H9 (cell line): ENCODE measurements around the gene MRPL40. TPM values are rescaled to one million over a fixed set of nuclear protein-coding genes. Genes with fewer than 3 reads are reported as not detected.

Experiments
- DNase-seq: peaks from one replicate; pipeline ENCODE4 v3.0.0-alpha.2; 2017
- H2AFZ ChIP-seq: one replicate; pipeline ENCODE4 v1.6.1; 2013; ENCODE audit warnings: mild to moderate bottlenecking, low read length, control low read depth, moderate library complexity
- H2AK5ac ChIP-seq: 2 replicates; pipeline ENCODE4 v1.6.1; 2013; ENCODE audit warnings: low read length, control low read depth, mixed read lengths; ENCODE audit not compliant: insufficient read length
- H2BK120ac ChIP-seq: one replicate; pipeline ENCODE4 v1.6.1; 2013; ENCODE audit warnings: low read depth, mild to moderate bottlenecking, low read length, control low read depth, inconsistent platforms; ENCODE audit not compliant: poor library complexity, severe bottlenecking
- H2BK12ac ChIP-seq: 2 replicates; pipeline ENCODE4 v1.6.1; 2013; ENCODE audit warnings: low read length, control low read depth, mixed read lengths, low read depth; ENCODE audit not compliant: insufficient read length
- H2BK15ac ChIP-seq: 2 replicates; pipeline ENCODE4 v1.6.1; 2013; ENCODE audit warnings: low read depth, low read length, control low read depth
- H2BK20ac ChIP-seq: one replicate; pipeline ENCODE4 v1.6.1; 2013; ENCODE audit warnings: low read depth, mild to moderate bottlenecking, low read length, control low read depth, inconsistent platforms; ENCODE audit not compliant: poor library complexity, severe bottlenecking
- H2BK5ac ChIP-seq: 2 replicates; pipeline ENCODE4 v1.6.1; 2013; ENCODE audit warnings: low read length, control low read depth, mixed read lengths; ENCODE audit not compliant: insufficient read length
- H3K14ac ChIP-seq: 2 replicates; pipeline ENCODE4 v1.6.1; 2013; ENCODE audit warnings: low read length, control low read depth; ENCODE audit not compliant: insufficient read depth
- H3K18ac ChIP-seq: 2 replicates; pipeline ENCODE4 v1.6.1; 2013; ENCODE audit warnings: low read depth, mild to moderate bottlenecking, mixed read lengths, low read length, control low read depth; ENCODE audit not compliant: insufficient read length
- H3K23ac ChIP-seq: 2 replicates; pipeline ENCODE4 v1.6.1; 2013; ENCODE audit warnings: low read length, control low read depth, mixed read lengths, low read depth; ENCODE audit not compliant: insufficient read length
- H3K23me2 ChIP-seq: 2 replicates; pipeline ENCODE4 v1.6.1; 2013; ENCODE audit warnings: low read depth, mild to moderate bottlenecking, mixed read lengths, low read length, control low read depth; ENCODE audit not compliant: insufficient read length, poor library complexity, severe bottlenecking
- H3K27ac ChIP-seq: 2 replicates; pipeline ENCODE4 v1.5.1; 2013; ENCODE audit warnings: low read length, control low read depth, mixed read lengths, low read depth; ENCODE audit not compliant: insufficient read length
- H3K27me3 ChIP-seq: 2 replicates; pipeline ENCODE4 v1.6.1; 2013; ENCODE audit warnings: low read length, control low read depth, inconsistent platforms; ENCODE audit not compliant: insufficient read depth
- H3K4ac ChIP-seq: 2 replicates; pipeline ENCODE4 v1.6.1; 2013; ENCODE audit warnings: low read depth, mild to moderate bottlenecking, control low read depth, inconsistent platforms, low read length, moderate library complexity
- H3K4me1 ChIP-seq: 2 replicates; pipeline ENCODE4 v1.6.1; 2013; ENCODE audit warnings: low read length, control low read depth, inconsistent platforms; ENCODE audit not compliant: insufficient read depth
- H3K4me2 ChIP-seq: 2 replicates; pipeline ENCODE4 v1.6.1; 2013; ENCODE audit warnings: low read length, control low read depth, mixed read lengths; ENCODE audit not compliant: insufficient read length, insufficient read depth
- H3K56ac ChIP-seq: 2 replicates; pipeline ENCODE4 v1.6.1; 2013; ENCODE audit warnings: low read depth, mild to moderate bottlenecking, mixed read lengths, low read length, control low read depth; ENCODE audit not compliant: insufficient read length
- H3K79me1 ChIP-seq: 2 replicates; pipeline ENCODE4 v1.6.1; 2013; ENCODE audit warnings: low read depth, mild to moderate bottlenecking, moderate library complexity, low read length, control low read depth, inconsistent platforms; ENCODE audit not compliant: insufficient read depth, poor library complexity, severe bottlenecking
- H3K79me2 ChIP-seq: 2 replicates; pipeline ENCODE4 v1.6.1; 2013; ENCODE audit warnings: low read length, control low read depth, inconsistent platforms; ENCODE audit not compliant: insufficient read depth
- H3K9ac ChIP-seq: 2 replicates; pipeline ENCODE4 v1.6.1; 2013; ENCODE audit warnings: low read length, control low read depth, mixed read lengths; ENCODE audit not compliant: insufficient read length; ENCODE audit errors: extremely low read depth
- H3K9me3 ChIP-seq: one replicate; pipeline ENCODE4 v1.6.1; 2013; ENCODE audit warnings: low read depth, low read length, inconsistent platforms; ENCODE audit not compliant: control insufficient read depth
- H3T11ph ChIP-seq: one replicate; pipeline ENCODE4 v1.6.1; 2013; ENCODE audit warnings: mild to moderate bottlenecking, low read length, control low read depth, inconsistent platforms
- H4K20me1 ChIP-seq: one replicate; pipeline ENCODE4 v1.6.1; 2013; ENCODE audit not compliant: control insufficient read depth, insufficient read length, insufficient read depth
- H4K5ac ChIP-seq: 2 replicates; pipeline ENCODE4 v1.6.1; 2013; ENCODE audit warnings: low read depth, mild to moderate bottlenecking, mixed read lengths, low read length, control low read depth; ENCODE audit not compliant: insufficient read length
- H4K8ac ChIP-seq: replicated peaks from 2 replicates; pipeline ENCODE4 v1.6.1; 2013; ENCODE audit warnings: low read length, control low read depth, mixed read lengths, low read depth; ENCODE audit not compliant: insufficient read length
- H4K91ac ChIP-seq: 2 replicates; pipeline ENCODE4 v1.6.1; 2013; ENCODE audit warnings: low read depth, mild to moderate bottlenecking, moderate library complexity, mixed read lengths, low read length, control low read depth; ENCODE audit not compliant: insufficient read length
- H3K27ac Mint-ChIP-seq, 3 experiments: 2 replicates in 2 of 3; 3 replicates in 1 of 3; pipeline ENCODE4 v1.8.0; 2020 to 2021; ENCODE audit warnings: mixed read lengths in 3 of 3, mild to moderate bottlenecking in 1 of 3, moderate library complexity in 1 of 3
- H3K27me3 Mint-ChIP-seq: 2 replicates; pipeline ENCODE4 v1.8.0; 2021; ENCODE audit warnings: low read depth, mild to moderate bottlenecking, moderate library complexity, mixed read lengths
- H3K36me3 Mint-ChIP-seq, 3 experiments: 2 replicates in 2 of 3; 3 replicates in 1 of 3; pipeline ENCODE4 v1.8.0; 2020 to 2021; ENCODE audit warnings: low read depth in 3 of 3, mixed read lengths in 3 of 3; ENCODE audit not compliant: insufficient read depth in 1 of 3
- H3K4me1 Mint-ChIP-seq, 2 experiments: 2 replicates each; pipeline ENCODE4 v1.8.0; 2020; ENCODE audit warnings: mixed read lengths in 2 of 2
- H3K4me3 Mint-ChIP-seq, 2 experiments: 2 replicates in 1 of 2; 3 replicates in 1 of 2; pipeline ENCODE4 v1.8.0; 2020 to 2021; ENCODE audit warnings: mild to moderate bottlenecking in 2 of 2, mixed read lengths in 2 of 2, moderate library complexity in 1 of 2
- H3K9me3 Mint-ChIP-seq, 2 experiments: 2 replicates in 1 of 2; 3 replicates in 1 of 2; pipeline ENCODE4 v1.8.0; 2020; ENCODE audit warnings: mild to moderate bottlenecking in 2 of 2, mixed read lengths in 2 of 2, moderate library complexity in 1 of 2
- WGBS: extraction: QIAGEN DNeasy Blood & Tissue Kit; methylation state at CpG from one replicate; pipeline ENCODE4 v1.1.7; 2013; ENCODE audit warnings: missing lambda C conversion rate, low lambda C conversion rate, mixed read lengths; ENCODE audit not compliant: insufficient read length; ENCODE audit errors: extremely low coverage; 5-methylcytosine and 5-hydroxymethylcytosine counted together
- total RNA-seq: library from RNA; stranded (reverse); gene quantifications from 2 replicates; pipeline ENCODE4 v1.2.1, GENCODE V29; 2021
- TF ChIP-seq, protein P1 (sequence below): fragments of 200-600 bp; sonication (generic); conservative IDR thresholded peaks from 3 replicates; pipeline ENCODE4 v1.8.0; 2021; ENCODE audit warnings: antibody characterized with exemption, mild to moderate bottlenecking

MRPL40 gene
- total RNA-seq, 1 experiment from 2014 or later, result 15.2 TPM

DNA sequence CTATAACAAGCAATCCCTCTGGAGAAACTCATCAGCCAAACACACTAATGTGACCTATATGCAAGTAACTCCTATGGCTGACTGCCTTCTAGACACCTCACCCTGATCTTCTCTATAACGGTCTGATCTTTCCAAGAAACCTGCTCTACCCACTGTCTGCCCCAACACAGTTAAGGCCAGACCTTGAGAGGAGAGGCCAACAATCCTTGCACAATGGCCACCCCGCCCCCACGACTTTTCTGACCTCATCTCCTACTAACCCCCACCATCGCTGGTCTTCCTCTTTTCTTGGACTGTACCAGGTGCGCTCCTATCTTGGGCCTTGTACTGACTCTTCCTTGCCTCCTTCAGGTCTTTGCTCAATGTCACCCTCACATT, 13.3 kb upstream of the MRPL40 start:
- Histone ChIP-seq H4K91ac (no peak overlapping the region), H4K20me1 (no peaks in the 10 kb centered on the region), H2AFZ (no peak overlapping the region), H3K23ac (no peak overlapping the region), H2BK12ac (no peak overlapping the region), H3K18ac (no peak overlapping the region), H2BK15ac (no peak overlapping the region), H2AK5ac (no peak overlapping the region), H3K23me2 (no peaks in the 10 kb centered on the region), H4K5ac (no peak overlapping the region), H3K79me2 (peaks cover 24% of the 10 kb centered on the region; the same call in 1 of the 2 replicates), H2BK20ac (no peak overlapping the region), H3K27me3 (no peaks in the 10 kb centered on the region), H3K4me2 (no peak overlapping the region), H3K4ac (no peak overlapping the region), H4K8ac (no peak overlapping the region), H3K9me3 (no peaks in the 10 kb centered on the region), H3K4me1 (peaks cover 4% of the 10 kb centered on the region; the same call in 1 of the 2 replicates), H2BK120ac (no peak overlapping the region), H3K27ac (no peak overlapping the region), H2BK5ac (no peak overlapping the region), H3K56ac (no peak overlapping the region), H3K9ac (no peak overlapping the region), H3K79me1 (peaks cover 6% of the 10 kb centered on the region), H3T11ph (no peak overlapping the region), H3K14ac (no peak overlapping the region)
- TF ChIP-seq, protein P1, sequence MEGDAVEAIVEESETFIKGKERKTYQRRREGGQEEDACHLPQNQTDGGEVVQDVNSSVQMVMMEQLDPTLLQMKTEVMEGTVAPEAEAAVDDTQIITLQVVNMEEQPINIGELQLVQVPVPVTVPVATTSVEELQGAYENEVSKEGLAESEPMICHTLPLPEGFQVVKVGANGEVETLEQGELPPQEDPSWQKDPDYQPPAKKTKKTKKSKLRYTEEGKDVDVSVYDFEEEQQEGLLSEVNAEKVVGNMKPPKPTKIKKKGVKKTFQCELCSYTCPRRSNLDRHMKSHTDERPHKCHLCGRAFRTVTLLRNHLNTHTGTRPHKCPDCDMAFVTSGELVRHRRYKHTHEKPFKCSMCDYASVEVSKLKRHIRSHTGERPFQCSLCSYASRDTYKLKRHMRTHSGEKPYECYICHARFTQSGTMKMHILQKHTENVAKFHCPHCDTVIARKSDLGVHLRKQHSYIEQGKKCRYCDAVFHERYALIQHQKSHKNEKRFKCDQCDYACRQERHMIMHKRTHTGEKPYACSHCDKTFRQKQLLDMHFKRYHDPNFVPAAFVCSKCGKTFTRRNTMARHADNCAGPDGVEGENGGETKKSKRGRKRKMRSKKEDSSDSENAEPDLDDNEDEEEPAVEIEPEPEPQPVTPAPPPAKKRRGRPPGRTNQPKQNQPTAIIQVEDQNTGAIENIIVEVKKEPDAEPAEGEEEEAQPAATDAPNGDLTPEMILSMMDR, result no peak
- peaks cover 30 to 35% of the 10 kb centered on the region in 2 experiments for H3K4me1 Mint-ChIP-seq
- no peak overlapping the region for H3K4me3 Mint-ChIP-seq
- WGBS, result no CpG with 5 or more reads among the region's 5 CpGs
- peaks cover 4 to 8% (median 5%) of the 10 kb centered on the region in 3 experiments; a peak in 4 of 7 replicates for H3K36me3 Mint-ChIP-seq
- H3K27ac Mint-ChIP-seq, result peak overlapping the region in 2 of 3 experiments; percentile 11 to 58; a peak in 4 of 7 replicates
- H3K9me3 Mint-ChIP-seq, result peaks cover 0 to 3% of the 10 kb centered on the region in 2 experiments; a peak in 2 of 5 replicates
- no peak for DNase-seq
- H3K27me3 Mint-ChIP-seq, result no peaks in the 10 kb centered on the region
